ENCODE results near the gene SPRED3.

Gene SPRED3

GRCh38 chr19:38442736-38443135, 54.2 kb downstream of the SPRED3 start:
- DNase-seq (ENCODE audit: low read depth): no peak
- no peak overlapping the region for H3K4me3 ChIP-seq (ENCODE audit: low read depth, low read length)
- TF ChIP-seq CTCF (conservative IDR thresholded peaks at IDR 0.05; ENCODE audit: low read depth, low read length): no peak

DNA sequence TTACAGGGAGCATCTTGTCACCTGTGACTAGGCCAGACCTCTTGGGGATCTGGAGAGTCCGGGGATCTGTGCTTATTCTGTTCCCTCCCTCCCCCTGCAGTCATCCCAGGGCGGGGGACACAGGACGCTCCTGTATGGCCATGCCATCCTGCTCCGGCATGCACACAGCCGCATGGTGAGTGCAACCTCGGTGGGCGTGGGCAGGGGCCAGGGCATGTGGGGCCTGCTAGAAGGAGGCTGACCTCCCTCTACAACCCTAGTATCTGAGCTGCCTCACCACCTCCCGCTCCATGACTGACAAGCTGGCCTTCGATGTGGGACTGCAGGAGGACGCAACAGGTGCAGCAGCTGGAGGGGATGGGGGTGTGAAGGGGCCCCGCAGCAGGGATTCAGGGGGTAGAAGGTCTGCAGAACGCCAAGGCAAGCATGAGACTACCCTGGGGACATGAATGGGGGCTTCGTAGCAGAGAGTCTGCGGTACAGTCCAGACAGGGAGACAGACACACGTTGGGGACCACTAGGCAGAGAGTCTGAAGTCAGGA, 55.0 kb downstream of the SPRED3 start:
- no peak overlapping the region for H3K4me3 ChIP-seq (ENCODE audit: low read depth, low read length)
- DNase-seq (ENCODE audit: low read depth): no peak
- no peak for TF ChIP-seq CTCF (conservative IDR thresholded peaks at IDR 0.05; ENCODE audit: low read depth, low read length)

DNA sequence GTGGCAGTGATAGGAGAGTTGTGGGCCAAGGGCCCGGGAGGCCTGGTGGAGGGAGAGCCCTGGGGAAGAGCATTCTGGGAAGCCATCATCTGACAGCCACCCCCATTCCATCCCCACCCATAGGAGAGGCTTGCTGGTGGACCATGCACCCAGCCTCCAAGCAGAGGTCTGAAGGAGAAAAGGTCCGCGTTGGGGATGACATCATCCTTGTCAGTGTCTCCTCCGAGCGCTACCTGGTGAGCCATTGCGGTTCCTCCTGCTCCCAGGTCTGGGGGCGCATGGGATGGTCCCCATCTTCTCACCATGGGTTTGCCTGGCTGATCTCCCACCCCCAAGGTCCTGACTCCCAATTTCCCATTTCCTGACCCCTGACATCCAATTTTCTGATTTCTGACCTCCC, 55.5 kb downstream of the SPRED3 start:
- no peak overlapping the region for H3K4me3 ChIP-seq (ENCODE audit: low read depth, low read length)
- no peak for TF ChIP-seq CTCF (conservative IDR thresholded peaks at IDR 0.05; ENCODE audit: low read depth, low read length)
- DNase-seq (ENCODE audit: low read depth): no peak

DNA sequence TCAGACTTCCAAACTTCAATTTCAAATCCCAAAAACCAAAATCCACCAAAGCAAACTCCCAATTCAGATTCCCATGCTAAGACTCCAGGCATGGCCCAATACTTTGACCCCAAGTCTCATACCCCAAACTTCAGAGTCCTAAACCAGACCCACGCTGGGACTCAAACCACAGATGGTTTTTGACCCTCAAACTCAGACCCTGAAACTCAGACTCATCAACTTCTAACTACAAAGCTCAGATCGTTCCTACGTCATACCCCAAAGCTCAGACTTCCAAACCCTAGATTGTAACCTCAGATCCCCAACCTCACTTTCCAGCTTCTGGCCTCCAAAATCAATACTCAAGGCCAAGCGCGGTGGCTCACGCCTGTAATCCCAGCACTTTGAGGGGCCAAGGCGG, 56.9 kb downstream of the SPRED3 start:
- no peak for TF ChIP-seq CTCF (conservative IDR thresholded peaks at IDR 0.05; ENCODE audit: low read depth, low read length)
- no peak overlapping the region for H3K4me3 ChIP-seq (ENCODE audit: low read depth, low read length)
- no peak for DNase-seq (ENCODE audit: low read depth)

DNA sequence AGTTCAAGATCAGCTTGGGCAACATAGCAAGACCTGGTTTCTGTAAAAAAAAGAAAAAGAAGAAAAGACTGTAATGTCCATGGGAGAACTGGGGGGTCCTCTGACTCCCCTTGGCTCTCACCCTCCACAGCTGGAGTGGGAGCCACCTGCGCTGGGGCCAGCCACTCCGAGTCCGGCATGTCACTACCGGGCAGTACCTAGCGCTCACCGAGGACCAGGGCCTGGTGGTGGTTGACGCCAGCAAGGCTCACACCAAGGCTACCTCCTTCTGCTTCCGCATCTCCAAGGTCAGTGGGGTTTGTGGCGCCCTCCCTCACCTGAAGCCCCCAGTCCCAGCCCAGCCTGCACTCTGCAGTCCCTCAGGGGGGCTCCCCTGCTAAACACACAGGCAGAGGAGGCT, 59.7 kb downstream of the SPRED3 start:
- no peak for DNase-seq (ENCODE audit: low read depth)
- no peak overlapping the region for H3K4me3 ChIP-seq (ENCODE audit: low read depth, low read length)
- no peak for TF ChIP-seq CTCF (conservative IDR thresholded peaks at IDR 0.05; ENCODE audit: low read depth, low read length)

Measured in choroid plexus epithelial cell (primary cell).